K562 (cell line): ENCODE data around the gene RPS6KA2. TPM values are rescaled to one million over a fixed set of nuclear protein-coding genes. Genes with fewer than 3 reads are reported as not detected.

Experiments used
- ATAC-seq: fragments of 200-7000 bp; cut with Tn5 transposase; 3 replicates; pipeline ENCODE4 v1.9.1; 2020; ENCODE audit warnings: moderate library complexity
- BruUV-seq: library from RNA; stranded (reverse); fragments of 400-500 nt; replicated peaks from 2 replicates; lab custom pipeline; 2021; lab: Mats Ljungman, UMichigan
- CTCF ChIA-PET: fragments of 300-600 bp; formaldehyde crosslinking; extraction: SDS; loops from one replicate; lab custom pipeline; 2021; ENCODE audit warnings: low intra/inter-chr PET ratio; lab: Yijun Ruan, JAX
- POLR2A ChIA-PET: fragments of 300-600, 350-650 bp; sonication (Branson Sonifier 250); formaldehyde crosslinking; extraction: SDS; loops from one replicate; lab custom pipeline; 2021; ENCODE audit warnings: antibody characterized with exemption, inconsistent platforms; lab: Yijun Ruan, JAX
- DNase-seq, 4 experiments: peaks; one replicate each; pipeline versions ENCODE4 v3.0.0 to v3.0.0-alpha.2; 2011 to 2018; ENCODE audit warnings: low spot score in 3 of 4, mixed read lengths in 3 of 4; ENCODE audit errors: extremely low read depth in 1 of 4
- FAIRE-seq: peaks from 2 replicates; lab custom pipeline; 2011; peaks lifted over from hg19 to GRCh38; lab: Jason Lieb, UNC
- H2AFZ ChIP-seq: 2 replicates; pipeline ENCODE4 v1.6.0; 2011; ENCODE audit warnings: low read depth, low read length, control low read depth, inconsistent platforms
- H3K27ac ChIP-seq: fragments of 200-600 bp; 3 replicates; pipeline ENCODE4 v1.8.0; 2011; ENCODE audit warnings: low read depth, mild to moderate bottlenecking, control low read depth, inconsistent platforms, low read length, moderate library complexity, mixed read lengths; ENCODE audit errors: extremely low read depth
- H3K27me3 ChIP-seq, 2 experiments: fragments of 300-600 bp in 1 of 2; 2 replicates in 1 of 2; 3 replicates in 1 of 2; pipeline versions ENCODE4 v1.6.0 to v1.8.0; 2011; ENCODE audit warnings: inconsistent platforms in 2 of 2, low read length in 2 of 2, mild to moderate bottlenecking in 1 of 2, mixed read lengths in 1 of 2, moderate library complexity in 1 of 2; ENCODE audit not compliant: control insufficient read depth in 2 of 2, insufficient read depth in 2 of 2
- H3K36me3 ChIP-seq: fragments of 300-600 bp; 3 replicates; pipeline ENCODE4 v1.8.0; 2011; ENCODE audit warnings: mild to moderate bottlenecking, low read length, inconsistent platforms; ENCODE audit not compliant: control insufficient read depth, insufficient read depth
- H3K4me1 ChIP-seq, 2 experiments: fragments of 200-600 bp in 1 of 2; replicated peaks in 1 of 2; 2 replicates in 1 of 2; 3 replicates in 1 of 2; pipeline versions ENCODE4 v1.5.1 to v1.8.0; 2011; ENCODE audit warnings: inconsistent platforms in 2 of 2, low read length in 2 of 2, mild to moderate bottlenecking in 1 of 2, mixed read lengths in 1 of 2, moderate library complexity in 1 of 2; ENCODE audit not compliant: control insufficient read depth in 2 of 2, insufficient read depth in 2 of 2
- H3K4me2 ChIP-seq: 2 replicates; pipeline ENCODE4 v1.6.1; 2011; ENCODE audit warnings: low read length, control low read depth, inconsistent platforms, mixed read lengths; ENCODE audit not compliant: insufficient read depth
- H3K4me3 ChIP-seq: fragments of 200-600 bp; sonication (generic), shearing (Covaris generic); 2 replicates; pipeline ENCODE4 v1.5.1; 2016; ENCODE audit warnings: control low read depth, inconsistent platforms
- H3K79me2 ChIP-seq: fragments of 200-600 bp; 3 replicates; pipeline ENCODE4 v1.8.0; 2011; ENCODE audit warnings: low read length, inconsistent platforms; ENCODE audit not compliant: control insufficient read depth, insufficient read depth
- H3K9ac ChIP-seq, 2 experiments: 2 replicates each; pipeline versions ENCODE4 v1.6.0 to v1.6.1; 2011; ENCODE audit warnings: low read depth in 2 of 2, low read length in 2 of 2, control low read depth in 1 of 2, inconsistent platforms in 1 of 2, mild to moderate bottlenecking in 1 of 2, mixed read lengths in 1 of 2; ENCODE audit not compliant: insufficient read depth in 1 of 2
- H3K9me1 ChIP-seq: one replicate; pipeline ENCODE4 v1.6.0; 2011; ENCODE audit warnings: inconsistent platforms, mild to moderate bottlenecking, low read length, moderate library complexity; ENCODE audit not compliant: control insufficient read depth, insufficient read depth
- H3K9me3 ChIP-seq: replicated peaks from 2 replicates; pipeline ENCODE4 v1.5.1; 2011; ENCODE audit warnings: low read depth, low read length, inconsistent platforms; ENCODE audit not compliant: control insufficient read depth, insufficient read depth
- H4K20me1 ChIP-seq: replicated peaks from 2 replicates; pipeline ENCODE4 v1.6.1; 2011; ENCODE audit warnings: low read length, inconsistent platforms, mixed read lengths; ENCODE audit not compliant: control insufficient read depth, insufficient read depth
- CTCF ChIP-seq, 3 experiments: IDR thresholded peaks in 2 of 3; conservative IDR thresholded peaks in 1 of 3; 2 replicates each; pipeline ENCODE4 v1.5.1; 2011 to 2012; ENCODE audit warnings: low read length in 3 of 3, mild to moderate bottlenecking in 3 of 3, control low read depth in 2 of 3, improper control_type of control experiment in 1 of 3, inconsistent platforms in 1 of 3, low read depth in 1 of 3, mixed read lengths in 1 of 3, moderate library complexity in 1 of 3; ENCODE audit not compliant: insufficient read depth in 2 of 3
- CTCFL ChIP-seq: IDR thresholded peaks from 2 replicates; pipeline ENCODE4 v1.6.1; 2011; ENCODE audit warnings: borderline replicate concordance, low read depth, mild to moderate bottlenecking, moderate library complexity, low read length; ENCODE audit not compliant: insufficient read depth, poor library complexity, severe bottlenecking
- FOXJ3 ChIP-seq: sonication (generic); formaldehyde crosslinking; IDR thresholded peaks from 2 replicates; pipeline ENCODE4 v1.4.0; 2020; ENCODE audit warnings: mild to moderate bottlenecking, missing genetic modification reagents
- PHB2 ChIP-seq: fragments of 450-650 bp; IDR thresholded peaks from 2 replicates; pipeline ENCODE4 v1.6.1; 2017; ENCODE audit warnings: low read depth
- ZNF282 ChIP-seq: sonication (generic); formaldehyde crosslinking; IDR thresholded peaks from 2 replicates; pipeline ENCODE4 v1.8.1; 2023; ENCODE audit warnings: missing genetic modification reagents
- WGBS: fragments of 100-300 bp; shearing (Covaris generic); methylation state at CpG from one replicate; pipeline ENCODE4 v1.1.6; 2016; ENCODE audit warnings: low coverage, mixed read lengths; ENCODE audit not compliant: insufficient coverage; ENCODE audit errors: missing lambda C conversion rate; 5-methylcytosine and 5-hydroxymethylcytosine counted together
- in situ Hi-C: fragments of 300-500 bp; cut with MboI; formaldehyde crosslinking; loops from 4 replicates; pipeline ENCODE4 v1.15.0; 2018; ENCODE audit warnings: inconsistent platforms, mixed read lengths
- intact Hi-C: fragments of 100-400 bp; cut with micrococcal nuclease; formaldehyde crosslinking; loops from 2 replicates; pipeline ENCODE4 v1.14.2; 2022
- polyA plus RNA-seq, 8 experiments: library from polyadenylated mRNA; depleted of rRNA in 4 of 8; stranded (reverse) in 5 of 8; unstranded in 3 of 8; fragments of >200 nt; fragmentation: Nextera tagmentation in 2 of 8; fragmentation: Illumina TruSeq in 1 of 8; extraction: Ambion mirVana in 2 of 8; extraction: Trizol in 1 of 8; gene quantifications; 2 replicates each; pipeline versions ENCODE4 v1.2.1 to v1.2.3, GENCODE V29; 2011 to 2014; ENCODE audit warnings: inconsistent platforms in 1 of 8, missing spikeins in 1 of 8
- total RNA-seq, 7 experiments: library from RNA; depleted of rRNA in 6 of 7; stranded (reverse); fragments of >200 nt in 6 of 7; fragmentation: Illumina TruSeq in 2 of 7; extraction: Trizol in 2 of 7; gene quantifications; 2 replicates each; pipeline versions ENCODE4 v1.2.1 to v1.2.3, GENCODE V29; 2011 to 2021; ENCODE audit warnings: low replicate concordance in 1 of 7

The RPS6KA2 gene
- total and polyA plus RNA-seq, 9 of the 15 experiments (the other 6 are each of a cell fraction or from before 2014, with no cell fraction given): 0.29 to 1.00 (median 0.53) TPM

DNA sequence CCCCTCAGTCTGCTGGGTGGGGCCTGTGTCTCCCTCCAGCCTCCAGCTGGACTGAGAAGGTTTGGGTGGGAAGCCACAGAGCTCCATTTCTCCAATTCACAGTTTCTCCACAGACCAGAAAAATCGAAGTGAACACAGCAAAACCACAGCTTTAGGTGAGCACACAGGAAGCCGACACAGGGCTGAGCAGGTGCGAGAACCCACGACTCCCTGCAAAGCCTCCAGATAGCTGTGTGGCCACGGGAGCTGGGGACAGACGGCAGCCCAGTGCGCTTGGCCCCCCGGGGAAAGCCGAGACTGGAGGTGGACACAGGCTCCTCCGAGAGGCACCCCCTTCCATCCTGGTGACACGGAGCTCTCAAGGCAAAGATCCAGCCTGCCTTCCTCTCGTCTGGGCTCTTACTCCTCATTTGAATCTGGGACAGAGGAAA, 215.3 kb downstream of the RPS6KA2 start:
- BruUV-seq: no TSS peak
- 2% methylated on average over 12 of the region's 12 CpGs for WGBS
- POLR2A ChIA-PET: no interaction called here
- no peak for FAIRE-seq
- H3K79me2 ChIP-seq: no peaks in the 10 kb centered on the region
- H4K20me1 ChIP-seq: peaks cover 5% of the 10 kb centered on the region; the same call in 1 of the 2 replicates
- no peak overlapping the region for H3K4me3 ChIP-seq
- H3K36me3 ChIP-seq: no peaks in the 10 kb centered on the region
- in situ Hi-C loops: no loop called here
- no peak overlapping the region for H3K9ac ChIP-seq
- intact Hi-C loops: no loop called here
- no peak overlapping the region for H3K4me2 ChIP-seq
- peaks cover 0 to 11% of the 10 kb centered on the region in 2 experiments; a peak in 1 of 5 replicates for H3K4me1 ChIP-seq
- H3K9me1 ChIP-seq: no peaks in the 10 kb centered on the region
- ATAC-seq: no peak
- H2AFZ ChIP-seq: no peak overlapping the region
- TF ChIP-seq ZNF282 (CRISPR knock-in tag): 0 out of 2 replicates have a peak, but pooled peaks have one; percentile 26
- TF ChIP-seq FOXJ3: no peak
- TF ChIP-seq, all 486 proteins: peak for 1
- no peak overlapping the region for H3K27ac ChIP-seq
- H3K27me3 ChIP-seq: peaks cover 45 to 82% of the 10 kb centered on the region in 2 experiments
- CTCF ChIA-PET: no interaction called here
- no peaks in the 10 kb centered on the region for H3K9me3 ChIP-seq
- no peak for DNase-seq

DNA sequence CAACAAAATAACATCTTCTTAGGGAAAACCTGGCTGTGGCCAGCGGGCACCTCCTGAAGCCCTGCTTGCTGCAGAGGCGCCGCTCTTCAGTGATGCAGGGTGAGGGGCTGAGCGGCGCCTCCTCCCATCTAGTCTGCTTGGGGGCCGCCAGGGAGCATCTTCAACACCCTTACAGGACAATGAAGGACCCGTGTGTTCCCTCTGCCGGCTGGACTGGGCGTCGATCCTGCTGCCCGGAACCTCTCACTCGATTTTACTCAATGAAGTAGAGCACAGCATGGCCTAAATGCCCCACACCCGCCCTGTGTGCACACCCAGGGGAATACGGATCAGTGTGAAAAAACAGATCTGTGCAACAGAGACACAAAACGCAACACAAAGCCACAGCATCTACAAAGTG, 215.8 kb downstream of the RPS6KA2 start:
- in situ Hi-C loops (no loop called here), intact Hi-C loops (no loop called here)
- BruUV-seq: no TSS peak
- ChIA-PET POLR2A (no interaction called here), CTCF (no interaction called here)
- Histone ChIP-seq H3K4me3 (no peak overlapping the region), H3K79me2 (no peaks in the 10 kb centered on the region), H3K9me3 (no peaks in the 10 kb centered on the region), H2AFZ (no peak overlapping the region), H3K9me1 (no peaks in the 10 kb centered on the region), H3K9ac (no peak overlapping the region), H3K36me3 (no peaks in the 10 kb centered on the region), H3K4me2 (no peak overlapping the region), H3K4me1 (peaks cover 0 to 11% of the 10 kb centered on the region in 2 experiments; a peak in 1 of 5 replicates), H4K20me1 (peaks cover 8% of the 10 kb centered on the region; the same call in 1 of the 2 replicates), H3K27me3 (peaks cover 49 to 82% of the 10 kb centered on the region in 2 experiments), H3K27ac (no peak overlapping the region)
- TF ChIP-seq CTCF (IDR thresholded peaks at IDR 0.05 in 2 of 3, conservative IDR thresholded peaks at IDR 0.05 in 1 of 3; ENCODE audit: insufficient read depth in 2 of 3, low read depth in 1 of 3, low read length in 3 of 3) (peak in 1 of 3 experiments; percentile 57; a peak in 2 of 6 replicates), PHB2 (no peak), CTCFL (peak; percentile 55)
- ATAC-seq (peak; percentile 70), FAIRE-seq (no peak), DNase-seq (peak in 3 of 4 experiments; percentile 16 to 28 (median 27))
- 0% methylated on average over 15 of the region's 15 CpGs for WGBS
